IMR-90 (cell line): ENCODE data around the gene SETX. TPM values are rescaled to one million over a fixed set of nuclear protein-coding genes. Genes with fewer than 3 reads are reported as not detected.
A peak's percentile ranks its signal among the peaks of the same experiment; 100 is the strongest.

Source experiments
- ATAC-seq: fragments of 200-7000 bp; cut with Tn5 transposase; 2 replicates; pipeline ENCODE4 v1.9.1; 2020; ENCODE audit warnings: low read depth, mild to moderate bottlenecking, moderate library complexity
- BruUV-seq: library from RNA; stranded (reverse); fragments of 400-500 nt; replicated peaks from 2 replicates; lab custom pipeline; 2021; lab: Mats Ljungman, UMichigan
- CTCF ChIA-PET: fragments of 300-600 bp; formaldehyde crosslinking; extraction: SDS; loops from one replicate; lab custom pipeline; 2021; ENCODE audit warnings: antibody characterized with exemption; lab: Yijun Ruan, JAX
- POLR2A ChIA-PET: fragments of 300-600 bp; sonication (Branson Sonifier 250); formaldehyde crosslinking; loops from one replicate; lab custom pipeline; 2022; ENCODE audit warnings: antibody characterized with exemption; ENCODE audit not compliant: unreplicated experiment; lab: Charles Lee
- DNase-seq: peaks from one replicate; pipeline ENCODE4 v3.0.0; 2013
- H2AFZ ChIP-seq: replicated peaks from 2 replicates; pipeline ENCODE3; 2013; ENCODE audit warnings: low read length, mild to moderate bottlenecking; ENCODE audit not compliant: poor library complexity
- H2AK5ac ChIP-seq: 2 replicates; pipeline ENCODE4 v1.6.1; 2013; ENCODE audit warnings: low read depth, low read length, inconsistent platforms
- H2AK9ac ChIP-seq: replicated peaks from 2 replicates; pipeline ENCODE3; 2013; ENCODE audit warnings: mild to moderate bottlenecking, low read depth, low read length, moderate library complexity; ENCODE audit not compliant: poor library complexity
- H2BK120ac ChIP-seq: 2 replicates; pipeline ENCODE4 v1.6.1; 2013; ENCODE audit warnings: low read depth, low read length, inconsistent platforms
- H2BK15ac ChIP-seq: 3 replicates; pipeline ENCODE4 v1.6.1; 2013; ENCODE audit warnings: low read depth, low read length, inconsistent platforms
- H2BK20ac ChIP-seq: 2 replicates; pipeline ENCODE4 v1.6.1; 2013; ENCODE audit warnings: low read depth, mild to moderate bottlenecking, inconsistent platforms, low read length, moderate library complexity
- H2BK5ac ChIP-seq: 2 replicates; pipeline ENCODE4 v1.6.1; 2013; ENCODE audit warnings: mild to moderate bottlenecking, low read depth, low read length, inconsistent platforms; ENCODE audit not compliant: poor library complexity, severe bottlenecking
- H3K14ac ChIP-seq: replicated peaks from 2 replicates; pipeline ENCODE4 v1.6.1; 2013; ENCODE audit warnings: low read depth, low read length, inconsistent platforms
- H3K18ac ChIP-seq: 2 replicates; pipeline ENCODE4 v1.6.1; 2013; ENCODE audit warnings: low read depth, low read length, control low read depth
- H3K23ac ChIP-seq: 2 replicates; pipeline ENCODE4 v1.6.1; 2013; ENCODE audit warnings: low read depth, low read length, inconsistent platforms
- H3K27ac ChIP-seq: 2 replicates; pipeline ENCODE4 v1.5.1; 2013; ENCODE audit warnings: mild to moderate bottlenecking, control low read depth, low read length; ENCODE audit not compliant: insufficient read depth
- H3K27me3 ChIP-seq: 2 replicates; pipeline ENCODE4 v1.6.1; 2013; ENCODE audit warnings: low read length; ENCODE audit not compliant: control insufficient read depth, insufficient read depth
- H3K36me3 ChIP-seq: 2 replicates; pipeline ENCODE4 v1.6.1; 2013; ENCODE audit warnings: low read length, mixed read lengths; ENCODE audit not compliant: control insufficient read depth, insufficient read depth
- H3K4ac ChIP-seq: 2 replicates; pipeline ENCODE4 v1.6.1; 2013; ENCODE audit warnings: low read depth, low read length, inconsistent platforms
- H3K4me1 ChIP-seq: 2 replicates; pipeline ENCODE4 v1.6.1; 2013; ENCODE audit warnings: low read length, mixed read lengths; ENCODE audit not compliant: control insufficient read depth, insufficient read depth
- H3K4me2 ChIP-seq: 2 replicates; pipeline ENCODE4 v1.6.1; 2013; ENCODE audit warnings: low read depth, mild to moderate bottlenecking, control low read depth, low read length, moderate library complexity
- H3K4me3 ChIP-seq: 2 replicates; pipeline ENCODE4 v1.5.1; 2013; ENCODE audit warnings: low read depth, mild to moderate bottlenecking, control low read depth, low read length, moderate library complexity; ENCODE audit not compliant: insufficient read depth
- H3K56ac ChIP-seq: 2 replicates; pipeline ENCODE4 v1.6.1; 2013; ENCODE audit warnings: low read length, inconsistent platforms; ENCODE audit not compliant: insufficient read depth; ENCODE audit errors: extremely low read depth
- H3K79me1 ChIP-seq, 2 experiments: 2 replicates each; pipeline ENCODE4 v1.6.1; 2013; ENCODE audit warnings: low read length in 2 of 2, inconsistent platforms in 1 of 2, low read depth in 1 of 2
- H3K9ac ChIP-seq: 2 replicates; pipeline ENCODE4 v1.6.1; 2013; ENCODE audit warnings: low read depth, low read length, control low read depth
- H3K9me1 ChIP-seq: 2 replicates; pipeline ENCODE4 v1.6.1; 2013; ENCODE audit warnings: low read length, inconsistent platforms; ENCODE audit not compliant: insufficient read depth
- H3K9me3 ChIP-seq: 2 replicates; pipeline ENCODE4 v1.6.1; 2013; ENCODE audit warnings: low read length; ENCODE audit not compliant: control insufficient read depth, insufficient read depth
- H4K20me1 ChIP-seq: 2 replicates; pipeline ENCODE4 v1.6.1; 2013; ENCODE audit warnings: low read length, inconsistent platforms; ENCODE audit not compliant: insufficient read depth
- H4K5ac ChIP-seq: 2 replicates; pipeline ENCODE4 v1.6.1; 2013; ENCODE audit warnings: mild to moderate bottlenecking, low read depth, low read length, control low read depth
- H4K8ac ChIP-seq, 2 experiments: 2 replicates each; pipeline ENCODE4 v1.6.1; 2013; ENCODE audit warnings: low read depth in 2 of 2, low read length in 2 of 2, control low read depth in 1 of 2, inconsistent platforms in 1 of 2
- H4K91ac ChIP-seq: 2 replicates; pipeline ENCODE4 v1.6.1; 2013; ENCODE audit warnings: low read depth, low read length, inconsistent platforms; ENCODE audit not compliant: insufficient read depth
- CEBPB ChIP-seq: IDR thresholded peaks from 2 replicates; pipeline ENCODE4 v1.6.1; 2012; ENCODE audit warnings: low read depth, low read length, improper control_type of control experiment
- FOS ChIP-seq: fragments of 150-350 bp; IDR thresholded peaks from 2 replicates; pipeline ENCODE4 v1.6.1; 2016; ENCODE audit warnings: low read depth, low read length
- MAFK ChIP-seq: IDR thresholded peaks from 2 replicates; pipeline ENCODE4 v1.6.1; 2012; ENCODE audit warnings: low read depth, low read length, improper control_type of control experiment
- MAZ ChIP-seq: IDR thresholded peaks from 2 replicates; pipeline ENCODE4 v1.6.1; 2012; ENCODE audit warnings: low read depth, mild to moderate bottlenecking, low read length, improper control_type of control experiment, moderate library complexity, borderline replicate concordance
- MXI1 ChIP-seq: IDR thresholded peaks from 2 replicates; pipeline ENCODE4 v1.6.1; 2012; ENCODE audit warnings: low read depth, mild to moderate bottlenecking, low read length, moderate library complexity, borderline replicate concordance
- NFE2L2 ChIP-seq: fragments of 150-350 bp; IDR thresholded peaks from 2 replicates; pipeline ENCODE4 v1.6.1; 2016; ENCODE audit warnings: low read depth, mild to moderate bottlenecking, low read length
- POLR2A ChIP-seq: IDR thresholded peaks from 2 replicates; pipeline ENCODE4 v1.6.1; 2012; ENCODE audit warnings: mild to moderate bottlenecking, low read depth, low read length
- RAD21 ChIP-seq: IDR thresholded peaks from 2 replicates; pipeline ENCODE4 v1.6.1; 2012; ENCODE audit warnings: low read length, improper control_type of control experiment
- SMC3 ChIP-seq: fragments of 150-350 bp; IDR thresholded peaks from 2 replicates; pipeline ENCODE4 v1.6.1; 2016; ENCODE audit warnings: low read depth, mild to moderate bottlenecking, antibody characterized with exemption, low read length, moderate library complexity
- WGBS, 2 experiments: methylation state at CpG; one replicate each; pipeline versions ENCODE4 v1.1.5 to v1.1.7; 2013; ENCODE audit warnings: missing lambda C conversion rate in 2 of 2; ENCODE audit not compliant: insufficient read length in 1 of 2; ENCODE audit errors: extremely low coverage in 2 of 2; 5-methylcytosine and 5-hydroxymethylcytosine counted together
- dilution Hi-C: fragments of 300-500 bp; cut with HindIII; formaldehyde crosslinking; loops from one replicate; pipeline ENCODE4 v1.14.3; 2018; ENCODE audit warnings: low sequenced_read_pairs; ENCODE audit not compliant: unreplicated experiment
- in situ Hi-C: fragments of 300-500 bp; cut with MboI; formaldehyde crosslinking; loops from 3 replicates; pipeline ENCODE4 v1.14.3; 2019; ENCODE audit warnings: low sequenced_read_pairs, inconsistent platforms, mixed read lengths
- intact Hi-C: fragments of 100-400 bp; cut with micrococcal nuclease; formaldehyde crosslinking; loops from 2 replicates; pipeline ENCODE4 v1.10.0; 2022
- polyA plus RNA-seq, 3 experiments: library from polyadenylated mRNA; depleted of rRNA; stranded (reverse); fragments of >200 nt; gene quantifications; 2 replicates each; pipeline ENCODE4 v1.2.3, GENCODE V29; 2012; ENCODE audit warnings: low replicate concordance in 1 of 3
- total RNA-seq: library from RNA; depleted of rRNA; stranded (reverse); fragments of >200 nt; gene quantifications from 2 replicates; pipeline ENCODE4 v1.2.3, GENCODE V29; 2012
- TF ChIP-seq, protein P1 (sequence below): fragments of 150-350 bp; IDR thresholded peaks from 2 replicates; pipeline ENCODE4 v1.6.1; 2017; ENCODE audit warnings: mild to moderate bottlenecking, antibody characterized with exemption, low read length, low read depth

Gene SETX
- total and polyA plus RNA-seq, 2 of the 4 experiments (the other 2 are of a cell fraction) = 13.1 to 55.0 TPM

DNA sequence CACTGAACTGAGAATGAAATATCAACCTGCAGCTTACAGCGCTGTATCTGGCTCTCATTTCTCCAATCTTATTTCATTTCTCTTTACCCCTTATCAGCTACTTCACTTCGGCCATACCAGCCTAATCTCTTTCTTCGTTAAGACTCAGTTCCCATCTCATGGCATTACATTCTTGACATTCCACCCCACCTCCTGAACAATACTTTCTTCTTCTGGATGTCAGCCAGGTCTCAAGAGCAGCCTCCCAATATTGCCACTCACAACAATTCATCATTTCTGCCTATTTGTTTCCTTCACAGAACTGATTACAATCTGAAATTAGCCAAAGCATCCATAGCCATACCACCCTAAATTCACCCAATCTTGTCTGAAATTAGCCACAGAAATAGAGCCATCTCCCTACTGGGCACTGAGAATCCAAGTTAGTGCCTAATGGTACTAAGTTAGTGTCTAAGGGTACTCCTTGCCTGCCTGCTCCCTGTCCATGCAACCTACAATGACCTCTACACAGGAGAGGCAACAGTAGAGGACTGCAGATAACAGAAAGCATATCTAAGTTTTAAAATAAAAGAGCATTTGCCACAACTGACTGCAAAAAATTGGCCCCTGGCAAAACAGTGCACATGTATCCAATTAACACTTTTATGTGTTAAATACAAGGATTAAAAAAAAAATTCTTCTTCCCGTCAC is 35.2 kb downstream of the SETX start:
- dilution Hi-C loops = no loop called here
- ATAC-seq (no peak), DNase-seq (no peak)
- Histone ChIP-seq H3K4me2 (no peak overlapping the region), H3K27me3 (no peaks in the 10 kb centered on the region), H3K9ac (no peak overlapping the region), H3K9me3 (no peaks in the 10 kb centered on the region), H4K91ac (no peak overlapping the region), H4K8ac (no peak overlapping the region), H2BK20ac (no peak overlapping the region), H3K4me3 (no peak overlapping the region), H2AK9ac (no peak overlapping the region), H3K18ac (no peak overlapping the region), H3K79me1 (peaks cover 40 to 71% of the 10 kb centered on the region in 2 experiments), H3K4me1 (peaks cover 2% of the 10 kb centered on the region; the same call in 1 of the 2 replicates), H3K9me1 (peaks cover 9% of the 10 kb centered on the region), H4K20me1 (peaks cover 36% of the 10 kb centered on the region), H3K14ac (no peak overlapping the region), H2BK5ac (no peak overlapping the region), H3K4ac (no peak overlapping the region), H2BK120ac (no peak overlapping the region), H3K27ac (no peak overlapping the region), H2BK15ac (no peak overlapping the region), H3K36me3 (peaks cover 16% of the 10 kb centered on the region), H2AFZ (no peak overlapping the region), H3K56ac (no peak overlapping the region), H3K23ac (0 out of 2 replicates have a peak overlapping the region, but pooled peaks have one; percentile 2), H4K5ac (no peak overlapping the region), H2AK5ac (no peak overlapping the region)
- POLR2A ChIA-PET = no interaction called here
- CTCF ChIA-PET = no interaction called here
- intact Hi-C loops = no loop called here
- TF ChIP-seq POLR2A (no peak), RAD21 (no peak), CEBPB (no peak), MAFK (no peak), MXI1 (no peak), NFE2L2 (no peak), FOS (no peak), MAZ (no peak), SMC3 (no peak)
- TF ChIP-seq, protein P1, sequence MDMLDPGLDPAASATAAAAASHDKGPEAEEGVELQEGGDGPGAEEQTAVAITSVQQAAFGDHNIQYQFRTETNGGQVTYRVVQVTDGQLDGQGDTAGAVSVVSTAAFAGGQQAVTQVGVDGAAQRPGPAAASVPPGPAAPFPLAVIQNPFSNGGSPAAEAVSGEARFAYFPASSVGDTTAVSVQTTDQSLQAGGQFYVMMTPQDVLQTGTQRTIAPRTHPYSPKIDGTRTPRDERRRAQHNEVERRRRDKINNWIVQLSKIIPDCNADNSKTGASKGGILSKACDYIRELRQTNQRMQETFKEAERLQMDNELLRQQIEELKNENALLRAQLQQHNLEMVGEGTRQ = no peak
- BruUV-seq = no TSS peak
- WGBS, 2 experiments = 84% methylated on average over 3 of the region's 4 CpGs; no CpG with 5 or more reads in 1 of the 2 experiments
- in situ Hi-C loops = no loop called here
